ENCODE measurements around the gene BMPR1A.

GRCh38 chr10:86950349-86950748 is 193.9 kb downstream of the BMPR1A start:
- TF ChIP-seq, protein P1, sequence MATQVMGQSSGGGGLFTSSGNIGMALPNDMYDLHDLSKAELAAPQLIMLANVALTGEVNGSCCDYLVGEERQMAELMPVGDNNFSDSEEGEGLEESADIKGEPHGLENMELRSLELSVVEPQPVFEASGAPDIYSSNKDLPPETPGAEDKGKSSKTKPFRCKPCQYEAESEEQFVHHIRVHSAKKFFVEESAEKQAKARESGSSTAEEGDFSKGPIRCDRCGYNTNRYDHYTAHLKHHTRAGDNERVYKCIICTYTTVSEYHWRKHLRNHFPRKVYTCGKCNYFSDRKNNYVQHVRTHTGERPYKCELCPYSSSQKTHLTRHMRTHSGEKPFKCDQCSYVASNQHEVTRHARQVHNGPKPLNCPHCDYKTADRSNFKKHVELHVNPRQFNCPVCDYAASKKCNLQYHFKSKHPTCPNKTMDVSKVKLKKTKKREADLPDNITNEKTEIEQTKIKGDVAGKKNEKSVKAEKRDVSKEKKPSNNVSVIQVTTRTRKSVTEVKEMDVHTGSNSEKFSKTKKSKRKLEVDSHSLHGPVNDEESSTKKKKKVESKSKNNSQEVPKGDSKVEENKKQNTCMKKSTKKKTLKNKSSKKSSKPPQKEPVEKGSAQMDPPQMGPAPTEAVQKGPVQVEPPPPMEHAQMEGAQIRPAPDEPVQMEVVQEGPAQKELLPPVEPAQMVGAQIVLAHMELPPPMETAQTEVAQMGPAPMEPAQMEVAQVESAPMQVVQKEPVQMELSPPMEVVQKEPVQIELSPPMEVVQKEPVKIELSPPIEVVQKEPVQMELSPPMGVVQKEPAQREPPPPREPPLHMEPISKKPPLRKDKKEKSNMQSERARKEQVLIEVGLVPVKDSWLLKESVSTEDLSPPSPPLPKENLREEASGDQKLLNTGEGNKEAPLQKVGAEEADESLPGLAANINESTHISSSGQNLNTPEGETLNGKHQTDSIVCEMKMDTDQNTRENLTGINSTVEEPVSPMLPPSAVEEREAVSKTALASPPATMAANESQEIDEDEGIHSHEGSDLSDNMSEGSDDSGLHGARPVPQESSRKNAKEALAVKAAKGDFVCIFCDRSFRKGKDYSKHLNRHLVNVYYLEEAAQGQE (IDR thresholded peaks at IDR 0.05; ENCODE audit: insufficient read depth in 1 of 2, low read depth in 2 of 2, low read length in 2 of 2): no peak
- TF ChIP-seq TAF1 (IDR thresholded peaks at IDR 0.05; ENCODE audit: borderline replicate concordance, insufficient read depth, low read length) (no peak), POLR2AphosphoS5 (IDR thresholded peaks at IDR 0.05; ENCODE audit: low read depth, low read length) (no peak), SIN3A (IDR thresholded peaks at IDR 0.05; ENCODE audit: borderline replicate concordance, insufficient read depth, low read length) (no peak)
